Measurements from ENCODE around the gene CLK2. TPM values are rescaled to one million over a fixed set of nuclear protein-coding genes. Genes with fewer than 3 reads are reported as not detected.
"Not testable (repeated sequence)": the region's sequence is repeated elsewhere in the genome, so short reads cannot be mapped to it uniquely, and the experiment has no call there.

Gene CLK2
- total RNA-seq, 1 donor from 2014 or later = 24.8 TPM

DNA sequence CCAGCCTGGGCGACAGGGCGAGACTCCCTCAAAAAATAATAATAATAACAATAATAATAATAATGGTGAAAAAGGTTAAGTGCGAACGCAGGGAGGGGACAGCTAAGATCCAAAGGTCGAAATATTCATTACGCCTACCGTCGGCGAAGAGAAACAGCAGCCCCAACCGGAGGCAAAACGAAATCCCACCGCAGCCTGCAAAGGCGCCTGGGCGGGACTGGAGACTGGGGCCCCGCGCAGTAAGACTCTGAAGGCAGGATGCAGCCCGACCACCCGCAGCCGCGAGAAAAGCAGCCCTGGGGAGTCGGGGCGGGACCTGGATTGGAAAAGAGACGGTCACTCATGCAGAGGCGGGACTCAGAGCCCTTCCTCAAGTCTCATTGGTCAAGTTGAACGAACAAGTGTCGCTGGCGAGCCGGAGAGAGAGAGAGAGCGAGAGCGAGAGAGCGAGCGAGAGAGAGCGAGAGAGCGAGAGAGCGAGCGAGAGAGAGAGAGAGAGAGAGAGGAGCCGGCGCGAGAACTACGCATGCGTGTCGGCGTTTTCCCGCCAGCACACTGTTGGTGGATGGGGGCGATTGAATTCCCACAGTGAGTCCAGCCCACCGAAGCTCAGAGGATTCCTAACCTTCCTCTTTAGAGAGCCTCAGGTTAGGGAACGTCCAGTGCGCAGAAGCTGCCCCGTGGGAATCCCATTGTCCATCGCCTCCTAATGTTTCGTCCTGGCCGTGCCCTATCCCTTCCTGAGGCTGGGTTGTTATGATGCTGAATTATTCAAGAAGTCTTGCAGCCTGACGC, 28.7 kb downstream of the CLK2 start:
- DNase-seq (ENCODE audit: low read depth) = peak; percentile 100

DNA sequence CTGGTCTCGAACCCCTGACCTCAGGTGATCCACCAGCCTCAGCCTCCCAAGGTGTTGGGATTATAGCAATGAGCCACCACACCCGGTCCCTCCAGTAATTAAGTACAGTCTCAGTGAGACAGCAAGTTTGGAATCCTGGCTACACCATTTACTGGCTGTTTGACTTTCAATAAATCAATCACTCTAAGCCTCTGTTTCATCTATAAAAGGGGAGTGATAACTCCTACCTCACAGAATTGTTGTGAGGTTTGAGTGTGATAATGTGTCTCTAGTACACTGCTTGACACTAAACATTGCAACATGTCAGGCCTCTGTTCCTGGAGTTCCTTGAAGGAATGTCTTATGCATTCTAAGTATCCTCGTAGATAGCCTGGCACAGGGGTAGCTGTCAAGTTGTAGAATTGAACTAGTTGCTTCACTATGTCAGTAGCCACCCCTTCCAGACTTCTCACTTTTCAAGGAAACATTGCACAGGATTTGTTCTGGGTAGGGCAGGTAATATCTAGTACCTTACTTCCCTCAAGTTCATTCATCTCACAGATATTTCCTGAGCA, 30.4 kb downstream of the CLK2 start:
- no peak for DNase-seq (ENCODE audit: low read depth)

GRCh38 chr1:155241841-155242264, 31.5 kb downstream of the CLK2 start:
- no peak for DNase-seq (ENCODE audit: low read depth)

DNA sequence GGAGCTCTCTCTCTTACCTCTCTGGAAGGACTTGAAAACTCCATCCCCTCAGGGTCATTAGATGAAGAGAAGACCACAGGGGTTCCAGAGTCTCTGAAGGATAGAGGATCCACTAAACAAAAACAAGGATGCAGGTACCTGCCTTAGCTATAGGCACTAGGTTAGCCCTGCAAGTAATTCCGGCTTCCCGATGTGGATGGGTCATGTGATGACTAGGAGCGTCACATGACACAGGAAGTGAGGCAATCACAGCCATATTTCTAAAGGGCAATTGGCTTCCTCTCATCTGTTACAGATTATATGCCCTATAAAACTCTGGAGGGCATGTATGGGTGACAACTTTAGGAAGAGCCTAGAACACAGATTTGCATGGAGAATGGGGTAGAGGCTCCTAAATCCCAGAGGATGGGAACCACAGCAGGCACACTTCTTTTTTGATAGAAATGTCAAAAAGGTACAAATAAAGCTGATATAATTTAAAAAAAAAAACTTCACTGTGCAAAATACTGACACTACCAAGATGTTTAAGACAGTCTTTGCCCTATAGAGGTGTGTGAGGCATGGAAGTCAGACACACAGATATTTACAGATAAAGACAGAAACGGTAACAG, 32.1 kb downstream of the CLK2 start:
- DNase-seq (ENCODE audit: low read depth) = peak; percentile 81

DNA sequence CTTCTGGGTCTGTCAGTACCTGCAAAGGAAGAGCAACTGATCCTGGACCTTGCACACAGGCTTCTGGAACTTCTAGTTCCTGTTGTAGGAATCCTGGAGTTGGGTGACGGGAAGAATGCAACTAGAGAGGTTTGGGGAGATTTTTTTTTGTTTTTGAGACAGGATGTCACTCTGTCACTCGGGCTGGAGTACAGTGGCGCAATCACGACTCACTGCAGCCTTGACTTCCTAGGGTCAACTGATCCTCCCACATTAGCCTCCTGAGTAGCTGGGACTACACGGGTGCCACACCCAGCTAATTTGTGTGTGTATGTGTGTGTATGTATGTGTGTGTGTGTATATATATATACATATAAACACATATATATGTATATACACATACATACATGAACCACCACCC, 36.9 kb downstream of the CLK2 start:
- DNase-seq (ENCODE audit: low read depth) = no peak

- not testable (repeated sequence) for DNase-seq (ENCODE audit: low read depth)
Observed at GRCh38 chr1:155235375-155235774, 37.9 kb downstream of the CLK2 start.

DNA sequence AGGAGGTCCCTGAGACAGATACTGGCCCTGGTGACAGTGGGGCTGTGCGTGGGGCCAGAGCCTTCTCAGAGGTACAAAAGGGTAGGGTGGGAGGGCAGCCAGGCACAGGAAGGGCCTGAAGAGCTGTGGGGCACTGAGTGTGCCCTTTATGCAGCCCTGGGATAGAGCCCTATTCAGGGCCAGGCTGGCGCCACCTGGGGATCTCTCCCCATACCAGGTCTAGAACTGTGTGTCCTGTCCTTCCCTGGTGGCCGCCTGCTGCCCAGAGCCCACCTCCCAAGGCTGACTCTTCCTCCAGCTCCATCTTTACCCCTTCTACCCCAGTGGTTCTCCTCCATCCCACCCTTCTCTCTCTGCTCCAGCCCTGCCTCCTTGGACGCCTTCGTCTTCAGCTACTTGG, 39.8 kb downstream of the CLK2 start:
- DNase-seq (ENCODE audit: low read depth) = not testable (repeated sequence)

GRCh38 chr1:155232001-155232978, 41.0 kb downstream of the CLK2 start:
- not testable (repeated sequence) for DNase-seq (ENCODE audit: low read depth)

- not testable (repeated sequence) for DNase-seq (ENCODE audit: low read depth)
Observed at GRCh38 chr1:155231302-155231701, 42.0 kb downstream of the CLK2 start.

DNA sequence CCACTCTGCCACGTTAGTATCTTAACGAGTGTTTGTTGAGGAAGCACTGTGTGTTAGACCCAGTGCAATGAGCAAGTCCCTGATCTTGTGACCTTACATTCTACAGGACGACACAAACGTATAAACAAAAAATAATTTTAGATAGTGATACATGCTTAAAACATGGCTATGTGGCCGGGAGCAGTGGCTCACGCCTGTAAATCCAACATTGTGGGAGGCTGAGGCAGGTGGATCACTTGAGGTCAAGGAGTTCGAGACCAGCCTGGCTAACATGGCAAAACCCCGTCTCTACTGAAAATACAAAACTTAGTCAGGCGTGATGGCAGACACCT, 45.2 kb downstream of the CLK2 start:
- no peak for DNase-seq (ENCODE audit: low read depth)

DNA sequence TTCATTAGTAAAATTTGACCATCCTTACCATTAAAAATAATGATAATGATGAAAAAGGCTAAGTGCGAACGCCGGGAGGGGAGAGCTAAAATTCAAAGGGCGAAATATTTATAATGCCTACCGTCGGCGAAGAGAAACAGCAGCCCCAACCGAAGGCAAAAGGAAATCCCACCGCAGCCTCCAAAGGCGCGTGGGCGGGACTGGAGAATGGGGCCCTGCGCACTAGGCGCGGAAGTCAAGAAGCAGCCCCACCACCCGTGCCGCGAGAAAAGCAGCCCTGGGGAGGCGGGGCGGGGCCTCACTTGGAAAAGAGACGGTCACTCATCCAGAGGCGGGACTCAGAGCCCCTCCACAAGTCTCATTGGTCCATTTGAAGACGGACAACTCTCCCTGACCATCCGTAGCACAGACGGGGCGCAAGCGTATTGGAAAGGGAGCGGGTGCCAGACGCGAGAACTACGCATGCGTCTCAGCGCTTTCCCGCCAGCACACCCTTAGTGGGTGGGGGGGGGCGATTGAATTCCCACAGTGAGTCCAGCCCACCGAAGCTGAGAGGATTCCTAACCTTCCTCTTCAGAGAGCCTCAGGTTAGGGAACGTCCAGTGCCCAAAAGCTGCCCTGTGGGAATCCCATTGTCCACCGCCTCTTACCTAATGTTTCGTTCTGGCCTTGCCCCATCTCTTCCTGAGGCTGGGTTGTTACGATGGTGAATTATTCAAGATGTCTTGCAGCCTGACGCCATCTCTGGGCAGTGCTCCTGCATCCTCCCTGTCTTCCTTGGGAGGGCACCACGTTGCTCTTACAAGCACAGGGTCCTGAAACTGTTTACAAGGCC, 45.8 kb downstream of the CLK2 start:
- peak; percentile 100 for DNase-seq (ENCODE audit: low read depth)

GRCh38 chr1:155226910-155227260, 46.4 kb downstream of the CLK2 start:
- DNase-seq (ENCODE audit: low read depth) = peak; percentile 71

DNA sequence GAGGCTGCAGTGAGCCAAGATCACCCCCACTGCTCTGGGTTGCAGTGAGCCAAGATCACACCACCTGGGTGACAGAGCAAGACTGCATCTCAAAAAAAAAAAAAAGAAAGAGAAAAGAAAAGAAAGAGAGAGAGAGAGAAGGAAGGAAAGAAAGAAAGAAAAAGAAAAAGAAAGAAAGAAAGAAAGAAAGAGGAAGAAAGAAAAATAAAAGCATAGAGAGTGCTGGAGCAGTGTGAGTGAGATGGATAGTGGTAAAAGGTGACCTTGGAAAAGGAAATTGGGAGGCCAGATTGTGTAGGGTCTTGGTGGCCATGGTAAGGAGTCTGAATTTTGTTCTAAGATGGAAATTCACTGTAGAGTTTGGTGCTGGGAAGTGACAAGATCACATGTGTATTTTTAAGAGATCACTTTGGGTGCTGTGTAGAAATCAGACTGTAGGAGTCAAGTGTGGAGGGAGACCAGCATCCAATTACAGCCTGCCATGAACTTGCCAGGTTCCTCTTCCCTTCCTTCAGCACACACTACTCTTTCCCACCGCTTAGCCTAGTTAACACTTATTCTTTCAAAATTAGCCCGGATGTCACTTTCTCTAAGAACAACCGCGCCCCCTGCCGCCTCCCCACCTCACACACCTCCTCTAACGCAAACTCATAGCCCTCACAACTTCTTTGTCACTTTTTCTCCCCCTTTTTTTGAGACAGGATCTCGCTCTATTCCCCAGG, 47.0 kb downstream of the CLK2 start:
- peak; percentile 81 for DNase-seq (ENCODE audit: low read depth)

DNA sequence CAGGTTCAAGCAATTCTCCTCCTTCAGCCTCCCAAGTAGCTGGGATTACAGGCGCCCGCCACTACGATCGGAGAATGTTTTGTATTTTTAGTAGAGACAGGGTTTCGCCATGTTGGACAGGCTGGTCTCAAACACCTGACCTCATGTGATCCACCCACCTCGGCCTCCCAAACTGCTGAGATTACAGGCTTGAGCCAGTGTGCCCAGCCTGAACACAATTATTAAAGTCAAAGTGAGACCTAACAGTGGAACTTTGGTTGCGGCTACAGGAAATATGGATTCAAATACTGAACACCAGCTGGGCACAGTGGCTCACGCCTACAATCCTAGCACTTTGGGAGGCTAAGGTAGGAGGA, 47.9 kb downstream of the CLK2 start:
- DNase-seq (ENCODE audit: low read depth) = not testable (repeated sequence)

- no peak for DNase-seq (ENCODE audit: low read depth)
Observed at GRCh38 chr1:155223047-155223446, 50.3 kb downstream of the CLK2 start.

DNA sequence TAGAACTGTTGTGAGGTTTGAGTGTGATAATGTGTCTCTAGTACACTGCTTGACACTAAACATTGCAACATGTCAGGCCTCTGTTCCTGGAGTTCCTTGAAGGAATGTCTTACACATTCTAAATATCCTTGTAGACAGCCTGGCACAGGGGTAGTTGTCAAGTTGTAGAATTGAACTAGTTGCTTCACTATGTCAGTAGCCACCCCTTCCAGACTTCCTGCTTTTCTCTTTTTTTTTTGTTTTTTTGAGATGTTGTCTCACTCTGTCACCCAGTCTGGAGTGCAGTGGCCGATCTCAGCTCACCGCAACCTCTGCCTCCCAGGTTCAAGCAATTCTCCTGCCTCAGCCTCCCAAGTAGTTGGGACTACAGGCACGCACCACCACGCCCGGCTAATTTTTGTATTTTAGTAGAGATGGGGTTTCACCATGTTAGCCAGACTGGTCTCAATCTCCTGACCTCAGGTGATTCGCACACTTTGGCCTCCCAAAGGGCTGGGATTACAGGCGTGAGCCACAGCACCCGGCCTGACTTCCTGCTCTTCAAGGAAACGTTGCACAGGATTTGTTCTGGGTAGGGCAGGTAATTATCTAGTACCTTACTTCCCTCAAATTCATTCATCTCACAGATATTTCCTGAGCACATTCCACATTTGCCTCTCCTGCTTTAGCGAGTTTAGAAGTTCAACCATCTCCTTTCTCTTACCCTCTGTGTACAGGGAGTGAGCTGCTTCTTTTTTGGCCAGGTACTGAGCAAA, 52.9 kb downstream of the CLK2 start:
- DNase-seq (ENCODE audit: low read depth) = not testable (repeated sequence)

- no peak for DNase-seq (ENCODE audit: low read depth)
Observed at GRCh38 chr1:155219592-155220031, 53.7 kb downstream of the CLK2 start.

DNA sequence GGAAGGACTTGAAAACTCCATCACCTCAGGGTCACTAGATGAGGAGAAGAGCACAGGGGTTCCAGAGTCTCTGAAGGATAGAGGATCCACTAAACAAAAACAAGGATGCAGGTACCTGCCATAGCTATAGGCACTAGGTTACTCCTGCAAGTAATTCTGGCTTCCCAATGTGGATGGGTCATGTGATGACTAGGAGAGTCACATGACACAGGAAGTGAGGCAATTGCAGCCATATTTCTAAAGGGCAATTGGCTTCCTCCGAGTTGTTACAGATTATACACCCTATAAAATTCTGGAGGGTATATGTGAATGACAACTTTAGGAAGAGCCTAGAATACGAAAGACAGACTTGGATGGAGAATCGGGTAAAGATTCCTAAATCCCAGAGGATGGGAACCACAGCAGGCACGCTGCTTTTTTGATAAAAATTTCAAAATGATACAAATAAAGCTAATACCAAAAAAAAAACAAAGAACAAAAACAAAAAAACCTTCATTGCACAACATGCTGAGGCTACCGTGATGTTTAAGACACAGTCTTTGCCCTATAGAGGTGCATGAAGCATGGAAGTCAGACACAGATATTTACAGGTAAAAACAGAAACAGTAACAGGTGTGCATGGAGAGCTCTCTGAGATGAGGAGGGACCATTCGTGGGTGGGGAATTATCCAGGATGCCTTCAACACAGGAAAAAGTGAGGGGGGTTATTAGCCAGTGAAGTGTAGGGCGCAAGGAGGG, 54.3 kb downstream of the CLK2 start:
- DNase-seq (ENCODE audit: low read depth) = peak; percentile 56

All from myocyte (in vitro differentiated cells).